ENCODE measurements around the gene SLC12A6. TPM values are rescaled to one million over a fixed set of nuclear protein-coding genes. Genes with fewer than 3 reads are reported as not detected.

SLC12A6 gene
- total and polyA plus RNA-seq, 2 of the 13 experiments (the other 11 are each of a cell fraction or from before 2014, with no cell fraction given), result 15.2 to 30.1 TPM

DNA sequence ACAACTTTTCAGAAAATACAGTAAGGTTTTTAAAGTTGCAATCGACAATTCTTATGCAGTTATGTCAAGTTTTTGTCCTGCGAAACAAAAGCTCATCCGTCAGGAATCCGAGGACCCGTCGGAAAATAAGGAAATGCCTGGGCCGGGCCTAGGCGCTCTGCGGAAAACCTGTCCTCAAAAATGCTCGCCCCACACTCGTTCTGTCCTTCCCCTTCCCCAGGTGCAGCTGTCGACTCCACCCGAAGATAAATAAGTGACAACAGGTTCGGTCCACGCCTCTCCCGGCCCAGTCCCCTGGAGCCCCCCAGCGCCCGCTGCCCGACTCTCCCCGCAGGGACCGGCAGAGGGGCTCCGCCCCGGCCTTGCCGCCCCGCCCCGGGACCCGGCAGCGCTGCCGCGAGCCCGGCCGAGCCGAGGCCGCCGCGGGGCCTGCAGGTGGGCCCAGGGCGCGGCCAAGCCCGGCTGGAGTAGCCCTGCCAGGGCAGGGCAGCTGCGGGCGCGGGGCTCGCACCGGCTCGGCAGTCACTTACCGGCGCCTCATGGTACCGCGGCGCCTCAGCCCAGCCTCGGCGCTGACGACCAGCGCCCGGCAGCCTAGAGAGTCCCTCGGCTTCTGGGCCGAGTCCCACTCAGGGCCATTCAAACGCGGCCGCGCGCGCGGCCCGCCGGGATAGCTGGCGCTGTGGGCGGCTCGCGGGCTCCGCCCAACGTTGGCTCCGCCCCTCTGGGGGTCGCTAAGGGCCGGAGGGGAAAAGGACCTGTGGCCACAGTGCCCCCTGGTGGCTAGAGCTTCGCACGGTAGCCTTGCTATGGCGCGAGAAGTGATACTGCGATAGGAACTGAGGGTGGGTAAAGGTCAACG is 127.9 kb downstream of the SLC12A6 start, which contains the start of gene KATNBL1 (continued):
- TF ChIP-seq ZNF558 (CRISPR knock-in tag; IDR thresholded peaks at IDR 0.05; ENCODE audit: borderline replicate concordance) (0 out of 2 replicates have a peak, but pooled peaks have one; percentile 3), DR1 (CRISPR knock-in tag; IDR thresholded peaks at IDR 0.05) (peak; percentile 85), ZNF792 (CRISPR knock-in tag; IDR thresholded peaks at IDR 0.05) (peak; percentile 86; the same call in 1 of the 2 replicates), SNAI1 (CRISPR knock-in tag; IDR thresholded peaks at IDR 0.05; ENCODE audit: borderline replicate concordance) (0 out of 2 replicates have a peak, but pooled peaks have one; percentile 40), ZNF33A (CRISPR knock-in tag; IDR thresholded peaks at IDR 0.05; ENCODE audit: borderline replicate concordance) (no peak), IRX3 (CRISPR knock-in tag; IDR thresholded peaks at IDR 0.05; ENCODE audit: borderline replicate concordance, low read depth) (no peak; the same call in 1 of the 2 replicates), ZNF670 (CRISPR knock-in tag; IDR thresholded peaks at IDR 0.05; ENCODE audit: borderline replicate concordance) (no peak), ZNF44 (CRISPR knock-in tag; IDR thresholded peaks at IDR 0.05) (no peak), ARNT (IDR thresholded peaks at IDR 0.05) (no peak), ZNF383 (CRISPR knock-in tag; IDR thresholded peaks at IDR 0.05; ENCODE audit: borderline replicate concordance) (no peak), SKI (IDR thresholded peaks at IDR 0.05; ENCODE audit: partially characterized antibody) (no peak)
- TF ChIP-seq, protein P1, sequence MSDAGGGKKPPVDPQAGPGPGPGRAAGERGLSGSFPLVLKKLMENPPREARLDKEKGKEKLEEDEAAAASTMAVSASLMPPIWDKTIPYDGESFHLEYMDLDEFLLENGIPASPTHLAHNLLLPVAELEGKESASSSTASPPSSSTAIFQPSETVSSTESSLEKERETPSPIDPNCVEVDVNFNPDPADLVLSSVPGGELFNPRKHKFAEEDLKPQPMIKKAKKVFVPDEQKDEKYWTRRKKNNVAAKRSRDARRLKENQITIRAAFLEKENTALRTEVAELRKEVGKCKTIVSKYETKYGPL (CRISPR knock-in tag; IDR thresholded peaks at IDR 0.05), result no peak
- TF ChIP-seq, protein P2, sequence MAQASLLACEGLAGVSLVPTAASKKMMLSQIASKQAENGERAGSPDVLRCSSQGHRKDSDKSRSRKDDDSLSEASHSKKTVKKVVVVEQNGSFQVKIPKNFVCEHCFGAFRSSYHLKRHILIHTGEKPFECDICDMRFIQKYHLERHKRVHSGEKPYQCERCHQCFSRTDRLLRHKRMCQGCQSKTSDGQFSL (CRISPR knock-in tag; IDR thresholded peaks at IDR 0.05), result no peak
- TF ChIP-seq, protein P3, sequence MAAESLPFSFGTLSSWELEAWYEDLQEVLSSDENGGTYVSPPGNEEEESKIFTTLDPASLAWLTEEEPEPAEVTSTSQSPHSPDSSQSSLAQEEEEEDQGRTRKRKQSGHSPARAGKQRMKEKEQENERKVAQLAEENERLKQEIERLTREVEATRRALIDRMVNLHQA (CRISPR knock-in tag; IDR thresholded peaks at IDR 0.05), result no peak
- TF ChIP-seq, protein P4, sequence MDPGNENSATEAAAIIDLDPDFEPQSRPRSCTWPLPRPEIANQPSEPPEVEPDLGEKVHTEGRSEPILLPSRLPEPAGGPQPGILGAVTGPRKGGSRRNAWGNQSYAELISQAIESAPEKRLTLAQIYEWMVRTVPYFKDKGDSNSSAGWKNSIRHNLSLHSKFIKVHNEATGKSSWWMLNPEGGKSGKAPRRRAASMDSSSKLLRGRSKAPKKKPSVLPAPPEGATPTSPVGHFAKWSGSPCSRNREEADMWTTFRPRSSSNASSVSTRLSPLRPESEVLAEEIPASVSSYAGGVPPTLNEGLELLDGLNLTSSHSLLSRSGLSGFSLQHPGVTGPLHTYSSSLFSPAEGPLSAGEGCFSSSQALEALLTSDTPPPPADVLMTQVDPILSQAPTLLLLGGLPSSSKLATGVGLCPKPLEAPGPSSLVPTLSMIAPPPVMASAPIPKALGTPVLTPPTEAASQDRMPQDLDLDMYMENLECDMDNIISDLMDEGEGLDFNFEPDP (CRISPR knock-in tag; conservative IDR thresholded peaks at IDR 0.05), result no peak
- TF ChIP-seq, protein P5, sequence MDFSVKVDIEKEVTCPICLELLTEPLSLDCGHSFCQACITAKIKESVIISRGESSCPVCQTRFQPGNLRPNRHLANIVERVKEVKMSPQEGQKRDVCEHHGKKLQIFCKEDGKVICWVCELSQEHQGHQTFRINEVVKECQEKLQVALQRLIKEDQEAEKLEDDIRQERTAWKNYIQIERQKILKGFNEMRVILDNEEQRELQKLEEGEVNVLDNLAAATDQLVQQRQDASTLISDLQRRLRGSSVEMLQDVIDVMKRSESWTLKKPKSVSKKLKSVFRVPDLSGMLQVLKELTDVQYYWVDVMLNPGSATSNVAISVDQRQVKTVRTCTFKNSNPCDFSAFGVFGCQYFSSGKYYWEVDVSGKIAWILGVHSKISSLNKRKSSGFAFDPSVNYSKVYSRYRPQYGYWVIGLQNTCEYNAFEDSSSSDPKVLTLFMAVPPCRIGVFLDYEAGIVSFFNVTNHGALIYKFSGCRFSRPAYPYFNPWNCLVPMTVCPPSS (IDR thresholded peaks at IDR 0.05), result no peak
- TF ChIP-seq, protein P6, sequence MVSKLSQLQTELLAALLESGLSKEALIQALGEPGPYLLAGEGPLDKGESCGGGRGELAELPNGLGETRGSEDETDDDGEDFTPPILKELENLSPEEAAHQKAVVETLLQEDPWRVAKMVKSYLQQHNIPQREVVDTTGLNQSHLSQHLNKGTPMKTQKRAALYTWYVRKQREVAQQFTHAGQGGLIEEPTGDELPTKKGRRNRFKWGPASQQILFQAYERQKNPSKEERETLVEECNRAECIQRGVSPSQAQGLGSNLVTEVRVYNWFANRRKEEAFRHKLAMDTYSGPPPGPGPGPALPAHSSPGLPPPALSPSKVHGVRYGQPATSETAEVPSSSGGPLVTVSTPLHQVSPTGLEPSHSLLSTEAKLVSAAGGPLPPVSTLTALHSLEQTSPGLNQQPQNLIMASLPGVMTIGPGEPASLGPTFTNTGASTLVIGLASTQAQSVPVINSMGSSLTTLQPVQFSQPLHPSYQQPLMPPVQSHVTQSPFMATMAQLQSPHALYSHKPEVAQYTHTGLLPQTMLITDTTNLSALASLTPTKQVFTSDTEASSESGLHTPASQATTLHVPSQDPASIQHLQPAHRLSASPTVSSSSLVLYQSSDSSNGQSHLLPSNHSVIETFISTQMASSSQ (IDR thresholded peaks at IDR 0.05; ENCODE audit: low read depth), result no peak
- TF ChIP-seq, protein P6 (CRISPR knock-in tag; IDR thresholded peaks at IDR 0.05; ENCODE audit: borderline replicate concordance), result no peak

Data from HepG2 (cell line).